Gastrocnemius medialis (tissue), 4 donors: Measurements from ENCODE around the gene ZC3H12C.

Experiments
- CTCF ChIP-seq, 5 experiments: fragments of 450-650 bp in 3 of 5; fragments of 200-600 bp in 2 of 5; sonication (generic) in 2 of 5; IDR thresholded peaks in 4 of 5; conservative IDR thresholded peaks in 1 of 5; 1 replicate in 4 of 5; 2 replicates in 1 of 5; pipeline ENCODE4 v1.5.1; 2016 to 2019; ENCODE audit warnings: antibody characterized with exemption in 5 of 5, mild to moderate bottlenecking in 3 of 5, moderate library complexity in 3 of 5
- POLR2A ChIP-seq, 2 donors: fragments of 450-650 bp; IDR thresholded peaks; one replicate each; pipeline ENCODE4 v1.6.1; 2017; ENCODE audit warnings: antibody characterized with exemption in 2 of 2, mild to moderate bottlenecking in 2 of 2, moderate library complexity in 2 of 2

- TF ChIP-seq CTCF (IDR thresholded peaks at IDR 0.05 in 4 of 5, conservative IDR thresholded peaks at IDR 0.05 in 1 of 5) (no peak), POLR2A (IDR thresholded peaks at IDR 0.05) (no peak)
Measured at GRCh38 chr11:110186867-110187266, 93.7 kb downstream of the ZC3H12C start.
